Naive thymus-derived CD8-positive, alpha-beta T cell (primary cell): ENCODE measurements around the gene RPTOR. TPM values are rescaled to one million over a fixed set of nuclear protein-coding genes. Genes with fewer than 3 reads are reported as not detected.
A peak's percentile ranks its signal among the peaks of the same experiment; 100 is the strongest.
"Not testable (repeated sequence)": the region's sequence is repeated elsewhere in the genome, so short reads cannot be mapped to it uniquely, and the experiment has no call there.

Experiments
- ATAC-seq, 2 donors: fragments of 150-1000 bp; cut with Tn5 transposase in 1 of 2; sonication (Bioruptor Pico), chemical (Tn5 transposase) in 1 of 2; 1 replicate in 1 of 2; 2 replicates in 1 of 2; pipeline ENCODE4 v1.10.0; 2021; ENCODE audit warnings: mild to moderate bottlenecking in 2 of 2, moderate library complexity in 2 of 2
- POLR2A ChIA-PET: fragments of 350-600 bp; sonication (Branson Sonifier 250); formaldehyde crosslinking; loops from one replicate; lab custom pipeline; 2021; ENCODE audit warnings: antibody characterized with exemption; lab: Charles Lee
- DNase-seq, 10 donors: peaks; one replicate each; pipeline versions ENCODE4 v3.0.0 to v3.0.0-alpha.2; 2020 to 2022
- H3K27ac Mint-ChIP-seq, 10 donors: one replicate each; pipeline ENCODE4 v1.8.0; 2020 to 2022; ENCODE audit warnings: mild to moderate bottlenecking in 10 of 10, mixed read lengths in 10 of 10, moderate library complexity in 4 of 10, inconsistent platforms in 1 of 10
- H3K27me3 Mint-ChIP-seq, 5 donors: one replicate each; pipeline ENCODE4 v1.8.0; 2021 to 2022; ENCODE audit warnings: mixed read lengths in 5 of 5
- H3K36me3 Mint-ChIP-seq, 3 donors: one replicate each; pipeline ENCODE4 v1.8.0; 2020 to 2022; ENCODE audit warnings: mixed read lengths in 3 of 3, mild to moderate bottlenecking in 2 of 3, inconsistent platforms in 1 of 3
- H3K4me1 Mint-ChIP-seq, 4 donors: one replicate each; pipeline ENCODE4 v1.8.0; 2021 to 2022; ENCODE audit warnings: mixed read lengths in 4 of 4
- H3K4me3 Mint-ChIP-seq, 10 donors: one replicate each; pipeline ENCODE4 v1.8.0; 2020 to 2022; ENCODE audit warnings: mild to moderate bottlenecking in 10 of 10, mixed read lengths in 10 of 10, moderate library complexity in 6 of 10, inconsistent platforms in 1 of 10
- H3K9me3 Mint-ChIP-seq, 9 donors: one replicate each; pipeline ENCODE4 v1.8.0; 2020 to 2022; ENCODE audit warnings: mixed read lengths in 9 of 9, mild to moderate bottlenecking in 3 of 9, inconsistent platforms in 1 of 9, moderate library complexity in 1 of 9
- polyA plus RNA-seq, 3 donors: library from polyadenylated mRNA; unstranded; fragments of 300-500 nt; fragmentation: Illumina TruSeq; gene quantifications; one replicate each; pipeline ENCODE4 v1.2.3, GENCODE V29; 2021
- total RNA-seq, 8 experiments: library from RNA in 2 of 8; stranded (reverse) in 2 of 8; gene quantifications; one replicate each; pipeline ENCODE4 v1.2.3 and lab custom pipeline; 2021 to 2026

RPTOR gene
- total and polyA plus RNA-seq, 5 experiments from 2014 or later, result 5.3 to 53.9 (median 10.2) TPM

- Mint-ChIP-seq H3K9me3 (peaks cover 0 to 1% (median 0%) of the 10 kb centered on the region in 9 donors), H3K36me3 (no peaks in the 10 kb centered on the region), H3K27ac (no peak overlapping the region), H3K4me3 (no peak overlapping the region), H3K4me1 (no peaks in the 10 kb centered on the region), H3K27me3 (peaks cover 0 to 18% (median 9%) of the 10 kb centered on the region in 5 donors)
- ATAC-seq (no peak), DNase-seq (no peak)
- POLR2A ChIA-PET, result no interaction called here
Measured at GRCh38 chr17:80503921-80504320, 40.7 kb upstream of the RPTOR start.

- Mint-ChIP-seq H3K9me3 (peaks cover 0 to 1% (median 0%) of the 10 kb centered on the region in 9 donors), H3K4me1 (no peaks in the 10 kb centered on the region), H3K27me3 (peaks cover 0 to 15% (median 9%) of the 10 kb centered on the region in 5 donors), H3K4me3 (no peak overlapping the region), H3K27ac (no peak overlapping the region), H3K36me3 (no peaks in the 10 kb centered on the region)
- no peak for DNase-seq
- no peak for ATAC-seq
- POLR2A ChIA-PET, result no interaction called here
Measured at GRCh38 chr17:80504686-80505413, 39.8 kb upstream of the RPTOR start.

GRCh38 chr17:80507177-80507576 lies 37.5 kb upstream of the RPTOR start:
- ATAC-seq, H3K4me1 Mint-ChIP-seq, DNase-seq, H3K9me3 Mint-ChIP-seq, H3K36me3 Mint-ChIP-seq, H3K4me3 Mint-ChIP-seq, POLR2A ChIA-PET, H3K27ac Mint-ChIP-seq: not testable (repeated sequence)
- peaks cover 0 to 15% (median 4%) of the 10 kb centered on the region in 5 donors for H3K27me3 Mint-ChIP-seq

- H3K27ac Mint-ChIP-seq, result no peak overlapping the region
- H3K4me1 Mint-ChIP-seq, result no peaks in the 10 kb centered on the region
- no peak for DNase-seq
- ATAC-seq, result no peak
- peaks cover under 1 to 18% (median 2%) of the 10 kb centered on the region in 5 donors for H3K27me3 Mint-ChIP-seq
- no peaks in the 10 kb centered on the region for H3K9me3 Mint-ChIP-seq
- H3K36me3 Mint-ChIP-seq, result no peaks in the 10 kb centered on the region
- POLR2A ChIA-PET, result no interaction called here
- no peak overlapping the region for H3K4me3 Mint-ChIP-seq
Measured at GRCh38 chr17:80507965-80508364, 36.7 kb upstream of the RPTOR start.

- peak overlapping the region in 1 of 10 donors; percentile 65 for H3K27ac Mint-ChIP-seq
- ATAC-seq, result no peak
- H3K27me3 Mint-ChIP-seq, result peaks cover 2 to 11% (median 8%) of the 10 kb centered on the region in 5 donors
- no peak for DNase-seq
- POLR2A ChIA-PET, result no interaction called here
- H3K4me1 Mint-ChIP-seq, result no peaks in the 10 kb centered on the region
- H3K36me3 Mint-ChIP-seq, result no peaks in the 10 kb centered on the region
- H3K4me3 Mint-ChIP-seq, result no peak overlapping the region
- no peaks in the 10 kb centered on the region for H3K9me3 Mint-ChIP-seq
Measured at GRCh38 chr17:80509311-80509710, 35.3 kb upstream of the RPTOR start.

DNA sequence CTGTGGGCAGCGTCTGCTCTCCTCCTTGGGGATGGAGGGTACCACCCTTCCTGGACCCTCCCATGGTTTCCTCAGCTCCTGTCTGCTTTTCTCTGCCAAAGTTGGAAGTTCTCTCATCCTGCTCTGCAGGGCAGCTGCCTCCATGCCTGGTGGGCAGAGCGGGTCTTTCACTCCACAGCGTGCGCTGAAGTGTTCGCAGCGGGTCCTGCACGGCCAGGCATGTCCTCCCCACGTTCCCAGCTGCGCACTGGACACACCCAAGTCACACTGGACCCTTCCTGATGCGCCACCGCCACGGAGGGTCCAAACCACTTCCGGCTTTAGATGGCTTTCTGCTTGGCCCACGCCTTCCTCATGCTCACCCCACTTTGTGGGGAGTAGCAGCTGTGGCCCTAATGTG lies 34.5 kb upstream of the RPTOR start:
- no peak for ATAC-seq
- peaks cover 0 to 11% (median 7%) of the 10 kb centered on the region in 5 donors for H3K27me3 Mint-ChIP-seq
- H3K27ac Mint-ChIP-seq, result no peak overlapping the region
- H3K9me3 Mint-ChIP-seq, result no peaks in the 10 kb centered on the region
- no peak for DNase-seq
- POLR2A ChIA-PET, result no interaction called here
- H3K36me3 Mint-ChIP-seq, result no peaks in the 10 kb centered on the region
- no peaks in the 10 kb centered on the region for H3K4me1 Mint-ChIP-seq
- H3K4me3 Mint-ChIP-seq, result no peak overlapping the region

GRCh38 chr17:80510772-80511171 lies 33.9 kb upstream of the RPTOR start:
- POLR2A ChIA-PET, result no interaction called here
- no peak overlapping the region for H3K27ac Mint-ChIP-seq
- no peaks in the 10 kb centered on the region for H3K9me3 Mint-ChIP-seq
- no peak overlapping the region for H3K4me3 Mint-ChIP-seq
- ATAC-seq (no peak), DNase-seq (no peak)
- H3K36me3 Mint-ChIP-seq, result no peaks in the 10 kb centered on the region
- H3K27me3 Mint-ChIP-seq, result peaks cover 0 to 10% (median 7%) of the 10 kb centered on the region in 5 donors
- H3K4me1 Mint-ChIP-seq, result no peaks in the 10 kb centered on the region

GRCh38 chr17:80511222-80512180 lies 33.1 kb upstream of the RPTOR start:
- no peaks in the 10 kb centered on the region for H3K9me3 Mint-ChIP-seq
- H3K36me3 Mint-ChIP-seq, result no peaks in the 10 kb centered on the region
- POLR2A ChIA-PET, result no interaction called here
- ATAC-seq (no peak), DNase-seq (no peak)
- no peak overlapping the region for H3K27ac Mint-ChIP-seq
- no peaks in the 10 kb centered on the region for H3K4me1 Mint-ChIP-seq
- H3K4me3 Mint-ChIP-seq, result no peak overlapping the region
- peaks cover 0 to 10% (median 7%) of the 10 kb centered on the region in 5 donors for H3K27me3 Mint-ChIP-seq

DNA sequence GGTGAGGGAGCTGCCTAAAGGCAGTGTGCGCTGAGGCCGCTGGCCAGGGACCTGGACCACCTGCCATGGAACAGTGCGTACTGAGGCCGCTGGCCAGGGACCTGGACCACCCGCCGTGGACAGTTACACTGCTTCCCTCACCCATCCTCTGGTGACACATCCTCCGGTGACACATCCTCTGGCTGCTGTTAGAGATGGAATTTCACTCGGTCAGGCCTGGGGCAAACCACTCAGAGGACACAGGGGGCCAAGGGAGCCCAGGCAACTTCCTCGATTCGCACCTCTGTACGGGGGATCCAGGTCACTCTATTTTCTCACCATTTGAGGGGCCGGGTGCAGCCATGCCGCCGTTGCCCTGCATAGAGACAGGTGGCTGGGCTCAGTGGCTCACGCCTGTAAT lies 32.4 kb upstream of the RPTOR start:
- POLR2A ChIA-PET, result no interaction called here
- no peak overlapping the region for H3K4me3 Mint-ChIP-seq
- H3K36me3 Mint-ChIP-seq, result no peaks in the 10 kb centered on the region
- ATAC-seq (no peak), DNase-seq (no peak)
- no peak overlapping the region for H3K27ac Mint-ChIP-seq
- H3K9me3 Mint-ChIP-seq, result no peaks in the 10 kb centered on the region
- no peaks in the 10 kb centered on the region for H3K4me1 Mint-ChIP-seq
- peaks cover 0 to 11% (median 7%) of the 10 kb centered on the region in 5 donors for H3K27me3 Mint-ChIP-seq

- Mint-ChIP-seq H3K36me3 (no peaks in the 10 kb centered on the region), H3K27ac (no peak overlapping the region), H3K4me3 (no peak overlapping the region), H3K4me1 (no peaks in the 10 kb centered on the region), H3K27me3 (peaks cover 0 to 12% (median 7%) of the 10 kb centered on the region in 5 donors), H3K9me3 (no peaks in the 10 kb centered on the region)
- no peak for DNase-seq
- POLR2A ChIA-PET, result no interaction called here
- ATAC-seq, result no peak
Measured at GRCh38 chr17:80513201-80513600, 31.4 kb upstream of the RPTOR start.

GRCh38 chr17:80513892-80514291 lies 30.7 kb upstream of the RPTOR start:
- no peaks in the 10 kb centered on the region for H3K4me1 Mint-ChIP-seq
- peaks cover 0 to 19% (median 10%) of the 10 kb centered on the region in 5 donors for H3K27me3 Mint-ChIP-seq
- no peak overlapping the region for H3K27ac Mint-ChIP-seq
- H3K36me3 Mint-ChIP-seq, result no peaks in the 10 kb centered on the region
- POLR2A ChIA-PET, result no interaction called here
- no peaks in the 10 kb centered on the region for H3K9me3 Mint-ChIP-seq
- ATAC-seq (no peak), DNase-seq (no peak)
- H3K4me3 Mint-ChIP-seq, result no peak overlapping the region

DNA sequence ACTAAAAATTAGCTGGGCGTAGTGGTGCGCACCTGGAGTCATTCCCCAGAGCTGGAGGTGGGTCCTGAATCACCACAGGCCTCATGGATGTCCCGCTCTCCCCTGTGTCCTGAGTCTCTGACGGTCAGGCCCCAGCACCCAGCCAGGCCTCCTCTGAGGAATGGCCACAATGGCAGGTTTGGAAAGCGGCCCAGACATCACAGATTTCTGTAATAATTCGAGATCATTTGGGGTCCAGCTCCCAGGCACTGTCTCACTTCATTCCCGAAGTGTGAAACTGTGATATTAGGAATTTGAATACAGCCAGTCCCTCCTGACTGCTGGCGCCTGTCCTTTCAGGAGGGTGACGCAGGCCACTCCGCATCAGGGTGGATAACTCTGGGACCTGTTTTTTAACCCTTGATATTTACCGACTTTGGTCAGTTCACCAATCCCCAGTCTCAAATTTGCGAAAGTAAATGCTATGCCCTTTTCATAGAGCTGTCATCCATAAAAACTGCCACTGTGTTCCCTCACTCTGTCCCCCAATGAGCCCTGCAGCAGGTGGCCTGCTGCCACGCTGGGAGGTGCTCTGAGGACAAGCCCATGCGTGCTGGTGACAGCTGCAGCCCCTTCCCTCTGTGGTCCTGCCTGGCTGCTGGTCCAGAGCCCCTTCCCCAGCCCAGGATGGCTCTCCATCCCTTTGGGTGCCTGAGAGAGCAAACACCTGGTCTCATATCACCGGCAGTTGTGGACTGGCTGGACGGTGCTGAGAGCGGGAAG lies 28.3 kb upstream of the RPTOR start:
- ATAC-seq (no peak), DNase-seq (no peak)
- no peaks in the 10 kb centered on the region for H3K4me1 Mint-ChIP-seq
- POLR2A ChIA-PET, result interaction anchor here (0.7 kb wide), 1 partner anchor 17 kb away, joined by 4 read pairs; no protein-coding TSS in a partner anchor
- H3K9me3 Mint-ChIP-seq, result peaks cover 0 to 1% (median 0%) of the 10 kb centered on the region in 9 donors
- no peak overlapping the region for H3K4me3 Mint-ChIP-seq
- no peaks in the 10 kb centered on the region for H3K36me3 Mint-ChIP-seq
- peaks cover 0 to 28% (median 11%) of the 10 kb centered on the region in 5 donors for H3K27me3 Mint-ChIP-seq
- H3K27ac Mint-ChIP-seq, result no peak overlapping the region
